NCI-H774 (cell line): ENCODE results near the gene FHOD1.

Experiments
- DNase-seq: peaks from one replicate; lab custom pipeline; 2025; lab: John Stamatoyannopoulos, UW

Gene FHOD1

GRCh38 chr16:67249178-67250044 is 2.1 kb upstream of the FHOD1 start:
- DNase-seq: no peak

- DNase-seq: no peak
Measured at GRCh38 chr16:67248401-67249177, 1.3 kb upstream of the FHOD1 start, which contains the start of gene SLC9A5. SLC9A5 (plus strand) TSS chr16:67248979; CDS start chr16:67249015, 36 bp downstream.

- no peak for DNase-seq
Measured at GRCh38 chr16:67248073-67248400, 756 bp upstream of the FHOD1 start.

GRCh38 chr16:67246756-67247191 is 507 bp downstream of the FHOD1 start:
- peak; percentile 55 for DNase-seq

- peak; percentile 36 for DNase-seq
Measured at GRCh38 chr16:67246081-67246755, 1.1 kb downstream of the FHOD1 start.

- no peak for DNase-seq
Measured at GRCh38 chr16:67245674-67246080, 1.6 kb downstream of the FHOD1 start.

GRCh38 chr16:67245186-67245585 is 2.1 kb downstream of the FHOD1 start:
- DNase-seq: no peak

GRCh38 chr16:67244387-67245185 is 2.7 kb downstream of the FHOD1 start:
- no peak for DNase-seq

- DNase-seq: no peak
Measured at GRCh38 chr16:67243481-67243880, 3.8 kb downstream of the FHOD1 start.

GRCh38 chr16:67242138-67242730 is 5.0 kb downstream of the FHOD1 start:
- DNase-seq: no peak

GRCh38 chr16:67241008-67241900 is 6.0 kb downstream of the FHOD1 start:
- DNase-seq: no peak

- DNase-seq: no peak
Measured at GRCh38 chr16:67240506-67240905, 6.8 kb downstream of the FHOD1 start.

- no peak for DNase-seq
Measured at GRCh38 chr16:67238806-67239470, 8.3 kb downstream of the FHOD1 start.

GRCh38 chr16:67238278-67238575 is 9.1 kb downstream of the FHOD1 start:
- no peak for DNase-seq

- no peak for DNase-seq
Measured at GRCh38 chr16:67237396-67238277, 9.6 kb downstream of the FHOD1 start.

GRCh38 chr16:67236563-67237395 is 10.5 kb downstream of the FHOD1 start:
- DNase-seq: peak; percentile 4

- DNase-seq: no peak
Measured at GRCh38 chr16:67235816-67236562, 11.3 kb downstream of the FHOD1 start.
